Measurements from ENCODE around the gene ARRDC3.
"Not testable (repeated sequence)": the region's sequence is repeated elsewhere in the genome, so short reads cannot be mapped to it uniquely, and the experiment has no call there.

Gene ARRDC3

DNA sequence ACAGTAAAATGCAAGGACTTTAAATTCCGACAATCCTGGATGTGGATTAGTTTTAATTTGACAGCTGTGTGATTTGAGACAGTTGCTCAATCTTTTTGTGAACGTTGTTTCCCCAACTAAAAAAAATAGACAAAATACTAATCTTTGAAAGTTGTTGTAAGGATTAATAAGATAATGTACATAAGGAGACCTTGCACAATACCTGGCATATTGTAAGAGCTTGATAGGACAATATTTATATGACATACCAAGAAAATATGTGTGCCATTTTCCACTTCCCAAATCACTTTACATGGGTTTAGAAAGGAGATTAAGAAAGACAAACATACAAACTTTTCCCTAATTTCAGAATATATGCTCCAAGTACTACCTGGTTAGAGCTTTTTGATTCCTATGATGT, 25.3 kb downstream of the ARRDC3 start:
- no peak for DNase-seq

GRCh38 chr5:91357012-91357634, 26.0 kb downstream of the ARRDC3 start:
- no peak for DNase-seq

GRCh38 chr5:91354867-91355266, 28.2 kb downstream of the ARRDC3 start:
- DNase-seq: not testable (repeated sequence)

DNA sequence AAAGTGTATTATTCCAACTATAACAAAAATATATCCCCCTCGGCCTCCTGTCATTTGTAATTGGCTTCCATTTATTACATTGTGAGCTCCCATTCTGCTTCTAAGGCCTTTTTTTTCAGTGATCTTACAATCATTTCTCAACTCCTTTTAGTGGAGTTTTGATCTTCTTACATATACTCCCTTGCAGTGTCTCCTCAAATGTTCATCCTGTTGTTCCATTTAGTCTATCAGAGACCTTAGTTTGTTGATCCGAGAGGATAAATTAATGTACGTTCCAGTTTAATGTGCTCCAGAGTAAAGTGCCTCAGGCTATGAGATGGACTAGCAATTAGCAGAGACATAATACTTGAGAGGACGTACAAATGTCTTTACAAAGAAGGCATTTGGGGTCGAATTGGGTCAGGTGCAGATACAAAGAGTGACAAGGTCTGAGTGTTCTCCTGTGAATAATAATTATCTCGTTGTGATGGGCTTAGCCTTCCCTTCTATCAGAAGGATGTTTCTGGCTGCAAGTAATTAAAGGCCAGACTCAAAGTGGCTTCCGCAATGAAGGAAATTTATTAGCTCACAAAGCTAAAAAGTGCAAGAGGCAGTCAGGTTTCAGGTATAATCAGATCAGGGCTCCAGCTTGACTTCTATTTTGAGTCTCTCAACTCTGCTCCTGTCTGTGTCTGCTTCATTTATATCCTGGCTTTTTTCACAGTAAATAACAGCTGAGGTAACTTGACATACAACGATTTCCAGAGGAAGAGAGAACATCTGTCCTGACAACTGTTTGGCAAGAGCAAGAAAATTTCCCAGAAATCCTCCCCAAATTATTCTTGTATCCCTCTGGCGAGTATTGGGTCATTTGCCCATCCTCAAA, 30.1 kb downstream of the ARRDC3 start:
- no peak for DNase-seq

- DNase-seq: no peak
These were observed 37.7 kb downstream of the ARRDC3 start for GRCh38 chr5:91345461-91345860.

GRCh38 chr5:91344661-91345200, 38.4 kb downstream of the ARRDC3 start:
- not testable (repeated sequence) for DNase-seq

DNA sequence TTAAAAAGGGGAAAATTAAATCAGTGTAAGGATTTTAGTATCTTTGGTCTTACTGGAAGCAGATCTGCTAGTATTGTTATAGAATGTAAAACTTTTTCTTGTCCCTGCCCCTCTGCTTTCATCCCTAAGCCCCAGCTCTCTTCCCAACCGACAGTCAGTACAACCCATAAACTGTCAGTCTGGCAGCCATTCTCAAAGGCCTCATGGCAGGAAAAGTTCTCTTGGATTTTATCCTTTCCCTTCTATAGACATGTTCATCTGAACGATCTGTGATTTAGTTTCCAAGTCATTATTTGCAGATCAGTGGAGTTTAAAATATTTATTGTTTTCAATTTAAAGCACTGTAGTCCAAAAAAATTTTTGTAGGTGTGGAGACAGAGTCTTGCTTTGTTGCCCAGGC, 39.2 kb downstream of the ARRDC3 start:
- DNase-seq: no peak

GRCh38 chr5:91342931-91343330, 40.2 kb downstream of the ARRDC3 start:
- DNase-seq: not testable (repeated sequence)

DNA sequence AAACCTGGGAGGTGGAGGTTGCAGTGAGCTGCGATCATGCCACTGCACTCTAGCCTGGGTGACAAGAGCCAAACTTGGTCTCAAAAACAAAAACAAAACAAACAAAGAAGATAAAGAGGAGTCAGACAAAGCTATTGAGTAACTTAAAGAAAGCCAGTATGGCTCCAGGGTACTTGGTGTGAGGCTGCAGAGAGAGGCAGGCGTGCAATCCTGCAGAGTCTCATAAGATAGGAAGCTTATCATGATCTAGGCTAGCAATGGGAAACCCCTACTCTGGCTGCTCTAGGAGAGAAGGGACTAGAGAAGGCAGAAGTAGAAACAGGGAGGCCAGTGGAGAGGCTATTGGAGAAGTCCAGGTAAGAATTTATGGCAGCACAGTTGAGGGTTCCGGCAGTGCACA, 42.0 kb downstream of the ARRDC3 start:
- no peak for DNase-seq

GRCh38 chr5:91340532-91340931, 42.6 kb downstream of the ARRDC3 start:
- no peak for DNase-seq

GRCh38 chr5:91339063-91339705, 43.9 kb downstream of the ARRDC3 start:
- DNase-seq: no peak

DNA sequence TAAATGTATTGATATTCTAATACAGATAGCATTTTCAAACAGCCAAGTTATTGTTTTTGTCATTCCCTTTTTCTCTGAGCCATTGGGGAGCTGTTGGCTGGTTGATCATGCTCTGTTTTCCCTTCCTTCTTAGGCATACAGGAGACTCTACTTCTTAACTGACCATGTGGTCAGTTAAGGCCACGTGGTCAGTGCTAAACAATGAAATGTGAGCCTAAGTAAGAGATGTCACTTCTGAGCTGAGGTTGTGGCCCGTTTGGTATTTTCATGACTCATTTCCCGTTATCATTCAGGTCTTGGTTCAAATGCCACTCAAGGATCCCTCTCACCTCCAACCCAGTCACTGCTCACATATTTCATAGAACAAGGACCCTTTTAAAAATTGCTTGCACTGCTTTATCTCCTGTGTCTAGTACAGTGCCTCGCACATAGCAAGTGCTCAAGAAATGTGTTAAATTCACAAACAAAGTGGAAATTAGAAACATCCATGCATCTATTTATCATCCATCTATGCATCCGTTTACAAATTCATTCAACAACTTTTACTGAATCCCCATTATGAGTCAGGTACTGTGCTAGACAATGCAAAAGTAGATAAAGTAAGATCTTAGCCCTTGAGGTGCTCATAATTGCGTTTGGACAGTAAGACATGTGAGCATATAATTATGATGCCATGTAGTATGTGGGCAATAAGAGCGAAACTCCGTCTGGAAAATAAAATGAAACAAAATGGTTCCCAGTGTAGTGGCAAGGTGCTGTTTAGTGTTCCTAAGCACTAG, 50.7 kb downstream of the ARRDC3 start:
- DNase-seq: no peak

- DNase-seq: no peak
These were observed 51.4 kb downstream of the ARRDC3 start for GRCh38 chr5:91331705-91332104.

DNA sequence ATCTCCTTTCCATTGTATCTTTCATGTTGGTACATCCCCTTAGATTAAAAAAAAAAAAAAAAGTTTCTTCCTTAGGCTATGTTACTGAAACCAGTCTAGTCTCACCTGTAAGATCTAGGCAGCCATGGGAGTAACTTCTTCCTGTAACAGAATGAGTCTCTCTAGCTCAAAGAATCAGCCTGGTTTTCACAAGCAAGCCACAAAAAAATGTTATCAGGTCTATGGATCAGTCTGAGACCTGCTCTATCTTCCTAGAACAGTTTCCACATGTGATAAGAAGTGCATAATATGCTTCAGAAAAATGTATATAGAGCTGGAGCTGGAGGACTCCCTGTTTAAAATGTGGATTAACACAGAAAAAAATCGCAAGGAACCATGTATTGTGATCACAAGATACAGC, 53.8 kb downstream of the ARRDC3 start:
- no peak for DNase-seq

DNA sequence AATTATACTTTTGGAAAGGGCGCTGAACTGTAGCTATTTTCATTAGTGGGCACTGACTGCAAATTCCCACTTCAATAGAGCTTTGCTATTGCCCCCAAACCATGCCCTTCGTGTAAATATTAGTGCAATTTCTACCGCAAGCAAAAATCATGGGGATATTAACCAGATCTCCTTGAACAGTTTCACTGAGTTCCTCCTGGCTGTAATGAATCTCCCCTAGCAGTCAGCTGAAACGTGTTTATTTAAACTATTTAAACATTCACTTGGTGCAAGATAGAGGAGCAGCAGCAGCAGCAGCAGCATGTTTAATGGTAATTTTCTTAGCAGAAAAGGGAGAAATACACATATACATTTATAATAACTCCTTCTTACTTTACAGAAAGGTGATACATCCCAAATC, 54.4 kb downstream of the ARRDC3 start:
- no peak for DNase-seq

DNA sequence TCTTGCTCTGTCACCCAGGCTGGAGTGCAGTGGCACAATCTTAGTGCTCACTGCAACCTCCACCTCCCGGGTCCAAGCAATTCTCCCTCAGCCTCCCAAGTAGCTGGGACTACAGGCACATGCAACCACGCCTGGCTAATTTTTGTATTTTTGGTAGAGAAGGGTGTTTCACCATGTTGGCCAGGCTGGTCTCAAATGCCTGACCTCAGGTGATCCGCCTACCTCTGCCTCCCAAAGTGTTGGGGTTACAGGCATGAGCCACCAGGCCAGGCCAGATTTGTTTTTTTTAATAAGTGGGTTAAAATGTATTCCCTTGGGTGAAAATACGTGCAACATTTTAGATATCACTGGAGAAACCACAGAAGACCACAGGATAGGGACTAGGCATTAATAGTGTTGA, 60.1 kb downstream of the ARRDC3 start:
- DNase-seq: not testable (repeated sequence)

GRCh38 chr5:91319667-91320066, 63.5 kb downstream of the ARRDC3 start:
- DNase-seq: no peak

GRCh38 chr5:91318724-91319123, 64.4 kb downstream of the ARRDC3 start:
- DNase-seq: no peak

All from GOT3 (cell line).